B cell (primary cell): ENCODE results near the gene TMF1.

Experiments
- CTCF ChIP-seq: fragments of 200-600 bp; IDR thresholded peaks from one replicate; pipeline ENCODE4 v1.8.0; 2022; ENCODE audit warnings: antibody characterized with exemption, mild to moderate bottlenecking
- EZH2 ChIP-seq: IDR thresholded peaks from 2 replicates; pipeline ENCODE4 v1.6.1; 2012; ENCODE audit warnings: borderline replicate concordance, low read depth, mild to moderate bottlenecking, moderate library complexity, low read length; ENCODE audit not compliant: insufficient read depth, poor library complexity, severe bottlenecking

DNA sequence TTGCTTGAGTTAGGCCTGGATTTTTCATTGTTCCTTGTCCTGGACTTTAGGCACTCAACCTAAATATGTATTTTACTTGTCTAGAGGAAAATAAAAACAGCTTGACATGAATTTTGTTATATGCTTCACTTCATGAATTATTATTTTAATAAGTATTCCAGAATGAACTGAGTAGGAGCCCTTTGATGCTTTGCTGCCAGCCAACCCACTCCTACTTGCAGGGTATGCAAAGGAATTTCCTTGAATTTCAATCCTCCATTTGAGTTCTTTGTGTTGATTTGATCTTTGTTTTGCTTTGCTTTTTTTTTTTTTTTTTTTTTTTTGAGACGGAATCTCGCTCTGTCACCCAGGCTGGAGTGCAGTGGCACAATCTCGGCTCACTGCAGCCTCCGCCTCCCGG lies 44.2 kb upstream of the TMF1 start:
- no peak for TF ChIP-seq CTCF
- TF ChIP-seq EZH2, result no peak
